Measurements from ENCODE around the gene MEX3C.

- TF ChIP-seq CTCF (IDR thresholded peaks at IDR 0.05): no peak
- no peak for TF ChIP-seq EP300 (IDR thresholded peaks at IDR 0.05)
- TF ChIP-seq POLR2A (IDR thresholded peaks at IDR 0.05): no peak
These were observed 25.7 kb downstream of the MEX3C start for GRCh38 chr18:51171625-51172259.

Measured in upper lobe of left lung (tissue), 4 donors.